ENCODE data around the gene SP4.

SP4 gene

DNA sequence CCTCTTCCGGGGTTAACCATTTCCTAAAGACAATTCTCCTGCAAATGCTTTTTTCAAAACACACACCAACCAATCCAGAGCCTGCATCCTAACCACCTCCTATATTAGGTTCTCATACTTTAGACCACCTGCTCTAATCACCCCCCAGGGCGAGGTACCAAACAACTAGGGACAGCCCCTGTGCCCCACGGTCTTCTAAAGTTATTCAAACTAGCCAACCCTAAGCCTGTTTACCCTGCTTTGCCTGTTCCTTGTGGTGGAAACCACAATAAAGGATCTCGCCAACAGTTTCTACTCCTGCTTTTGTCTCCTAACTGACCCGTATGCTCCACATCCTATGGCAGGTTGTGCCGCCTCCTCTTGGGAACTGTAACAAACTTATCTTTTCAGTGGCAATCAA lies 21.1 kb downstream of the SP4 start:
- DNase-seq = no peak

DNA sequence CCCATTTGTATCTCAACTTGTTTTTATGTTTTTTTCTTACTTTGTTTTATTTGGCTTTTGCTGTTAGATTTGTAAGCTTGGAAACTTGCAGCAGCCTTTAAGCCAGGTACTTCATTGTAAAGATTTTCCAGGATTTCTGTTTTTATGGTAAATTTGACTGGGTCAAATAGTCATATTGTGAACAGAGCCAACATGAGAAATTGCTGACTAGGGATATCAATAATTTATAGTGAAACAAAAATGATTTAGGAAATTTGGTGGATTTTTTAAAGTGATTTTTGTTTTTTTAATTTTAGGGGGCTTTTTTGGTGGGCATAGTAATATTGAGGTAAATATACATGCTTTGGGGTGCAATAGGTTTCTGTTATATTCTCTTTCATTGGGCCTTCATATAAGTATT lies 22.2 kb downstream of the SP4 start:
- no peak for DNase-seq

DNA sequence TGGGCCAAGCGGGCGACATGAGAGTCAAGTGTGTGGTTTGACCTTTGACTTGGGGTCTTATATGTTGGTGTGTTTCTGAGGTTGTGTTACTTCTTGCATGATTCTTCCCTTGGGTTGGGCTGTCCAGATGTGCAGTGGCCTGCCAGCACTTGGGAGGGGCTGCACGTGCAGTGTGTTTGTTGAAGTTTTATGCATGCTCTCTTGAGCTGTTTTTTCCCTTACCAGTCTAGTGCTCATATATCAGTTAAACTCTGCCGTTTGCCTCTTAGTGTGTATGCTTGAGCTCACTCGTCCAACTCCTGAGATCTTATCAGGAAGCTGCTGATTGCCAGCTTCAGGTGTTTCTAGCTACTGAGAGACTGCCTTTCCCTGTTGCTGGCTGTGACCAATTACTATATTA lies 23.1 kb downstream of the SP4 start:
- no peak for DNase-seq

DNA sequence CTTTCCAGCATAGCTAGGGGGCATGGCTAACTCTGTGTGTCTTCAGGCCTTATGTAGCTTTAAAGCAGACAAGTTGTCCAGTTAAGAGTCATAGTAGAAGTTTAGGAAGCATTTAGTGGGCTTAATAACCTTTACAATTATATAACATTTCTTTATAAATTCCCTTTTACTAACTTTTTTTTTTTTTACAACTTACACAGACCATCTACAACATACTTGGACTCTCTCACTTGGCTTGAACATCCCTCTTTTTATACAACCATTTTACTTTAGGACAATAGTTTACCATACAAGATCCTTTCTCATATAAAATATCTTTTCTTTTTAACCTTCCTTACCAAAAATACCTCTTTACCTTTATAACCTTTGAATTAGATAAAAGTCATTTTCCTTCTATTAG lies 26.3 kb downstream of the SP4 start:
- DNase-seq = no peak

DNA sequence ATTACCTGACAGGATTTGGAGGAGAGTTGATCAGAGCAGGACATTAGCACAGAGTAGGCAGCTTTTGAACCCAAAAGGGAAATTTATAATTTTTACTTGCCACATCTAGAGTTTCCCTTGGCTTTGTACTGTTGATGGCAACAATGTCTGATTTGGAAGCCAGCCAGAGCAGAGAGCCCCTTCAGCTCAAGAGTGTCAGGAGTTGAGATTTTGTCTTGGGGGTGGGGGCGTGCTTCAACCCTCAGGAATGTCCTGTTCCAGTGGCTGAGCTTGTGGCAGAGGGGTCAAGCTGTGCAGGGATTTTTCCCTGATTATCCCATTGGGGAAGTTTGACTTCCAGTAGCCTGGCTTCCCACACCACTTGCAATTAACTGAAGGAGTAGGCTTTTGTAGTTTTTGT lies 27.0 kb downstream of the SP4 start:
- no peak for DNase-seq

DNA sequence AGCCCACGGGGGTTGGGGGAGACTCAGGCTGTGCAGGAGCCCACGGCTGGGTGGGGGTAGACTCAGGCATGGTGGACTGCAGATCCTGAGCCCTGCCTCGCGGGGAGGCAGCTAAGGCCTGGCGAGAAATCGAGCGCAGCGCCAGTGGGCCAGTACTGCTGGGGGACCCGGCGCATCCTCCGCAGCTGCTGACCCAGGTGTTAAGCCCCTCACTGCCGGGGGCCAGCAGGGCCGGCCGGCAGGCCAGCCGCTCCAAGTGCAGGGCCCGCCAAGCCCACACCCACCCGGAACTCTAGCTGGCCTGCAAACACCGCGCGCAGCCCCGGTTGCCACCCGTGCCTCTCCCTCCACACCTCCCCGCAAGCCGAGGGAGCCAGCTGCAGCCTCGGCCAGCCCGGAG lies 33.4 kb downstream of the SP4 start:
- DNase-seq = no peak

DNA sequence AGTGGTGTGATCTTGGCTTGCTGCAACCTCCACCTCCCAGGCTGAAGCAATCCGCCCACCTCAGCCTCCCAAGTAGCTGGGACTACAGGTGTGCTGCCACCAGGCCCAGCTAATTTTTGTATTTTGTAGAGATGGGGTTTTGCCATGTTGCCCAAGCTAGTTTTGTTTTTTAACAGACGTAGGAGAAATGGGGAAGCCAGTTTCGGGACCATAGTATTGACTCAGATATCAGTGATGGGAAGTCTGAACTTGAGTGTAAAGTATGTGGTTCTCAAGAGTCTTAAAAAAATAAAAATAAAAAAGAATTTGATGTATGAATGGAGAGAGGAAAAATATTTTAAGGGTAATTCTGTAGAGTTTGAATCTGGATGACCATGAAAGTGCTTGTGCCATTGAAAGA lies 34.2 kb downstream of the SP4 start:
- DNase-seq = no peak

DNA sequence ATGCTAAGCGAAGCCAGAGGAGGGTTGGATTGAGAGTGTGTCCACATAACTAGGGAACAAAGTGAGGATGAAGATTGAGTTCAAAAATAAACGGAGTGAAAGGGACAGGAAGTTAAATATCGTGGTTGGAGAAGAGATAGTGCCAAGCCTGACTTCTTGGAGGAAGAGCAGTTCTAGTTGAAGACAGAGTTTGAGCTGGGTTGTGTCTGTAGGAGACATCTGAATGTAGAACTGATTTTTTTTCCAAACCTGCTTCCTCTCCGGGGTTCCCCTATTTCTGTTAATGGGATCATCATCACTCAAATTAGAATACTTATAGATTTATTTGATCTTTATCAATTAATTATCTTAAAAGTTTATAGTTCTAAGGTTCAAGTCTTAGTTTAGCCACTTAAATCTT lies 35.6 kb downstream of the SP4 start:
- no peak for DNase-seq

DNA sequence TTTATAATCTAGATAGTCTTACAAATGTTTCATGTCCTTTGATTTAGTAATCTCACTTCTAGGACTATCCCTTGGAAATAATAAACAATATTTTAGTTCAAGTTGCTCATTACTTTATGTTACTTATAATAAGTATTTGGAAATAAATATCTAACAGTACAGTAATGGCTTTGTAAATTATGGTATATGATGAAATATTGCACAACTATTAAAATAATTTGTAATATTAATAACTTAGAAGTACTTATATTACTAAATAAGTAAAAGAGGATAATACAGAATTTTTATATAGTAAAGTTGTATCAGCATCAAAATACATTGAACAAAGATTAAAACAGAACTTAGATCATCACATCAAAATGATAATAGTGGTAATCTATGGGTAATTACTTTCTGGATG lies 41.1 kb downstream of the SP4 start:
- no peak for DNase-seq

DNA sequence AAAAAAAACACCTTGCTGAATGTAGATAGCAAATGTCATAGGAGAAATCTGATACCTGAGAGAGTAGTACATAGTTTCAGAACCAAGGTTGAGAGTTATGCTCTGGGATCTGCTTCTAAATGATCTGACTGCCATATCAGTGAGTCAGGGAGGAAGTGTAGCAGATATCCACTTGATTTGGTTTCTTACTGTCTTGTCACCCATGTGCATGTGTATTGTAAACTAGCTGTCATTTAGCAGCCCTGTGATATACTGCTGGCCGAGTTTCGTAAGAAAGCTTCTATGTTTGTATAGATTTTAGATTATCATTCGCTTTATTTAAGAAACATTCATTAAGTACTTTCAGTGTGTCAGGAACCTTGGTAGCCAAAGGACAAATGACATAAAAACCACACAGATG lies 42.0 kb downstream of the SP4 start:
- peak; percentile 10 for DNase-seq

DNA sequence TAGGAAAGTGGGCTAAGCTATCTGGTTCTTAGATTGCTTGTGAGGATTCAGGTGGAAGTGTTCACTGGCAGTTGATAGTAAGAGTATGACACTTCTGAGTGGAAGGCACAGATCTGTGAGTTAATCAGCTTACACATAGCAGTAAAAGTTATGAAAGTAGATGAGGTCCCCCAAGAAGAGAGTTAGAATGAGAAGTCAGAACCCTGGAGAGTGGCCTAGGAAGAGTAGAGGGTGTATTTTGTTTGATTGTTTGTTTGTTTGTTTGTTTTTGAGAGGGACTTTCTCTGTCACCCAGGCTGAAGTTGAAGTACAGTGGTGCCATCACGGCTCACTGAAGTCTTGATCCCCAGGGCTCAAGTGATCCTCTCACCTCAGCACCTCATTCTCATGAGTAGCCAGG lies 44.1 kb downstream of the SP4 start:
- no peak for DNase-seq

DNA sequence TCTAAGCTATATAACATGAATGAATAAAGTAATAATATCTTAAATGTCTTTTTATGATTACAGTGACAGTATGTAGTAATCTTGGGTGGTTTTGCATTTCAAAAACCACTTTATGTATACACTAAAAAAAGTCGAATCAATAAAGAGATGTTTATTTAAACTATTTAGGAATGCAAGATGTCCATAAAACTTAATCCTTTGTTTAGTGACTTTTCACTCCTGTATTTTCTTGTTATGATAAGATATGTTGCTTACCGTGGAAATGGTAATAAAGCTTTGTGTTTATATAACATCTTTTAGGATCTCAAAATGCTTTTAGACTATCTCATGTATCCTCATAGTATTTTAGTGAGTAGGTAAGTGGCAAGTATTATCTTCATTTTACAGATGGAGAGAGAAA lies 48.5 kb downstream of the SP4 start:
- DNase-seq = no peak

DNA sequence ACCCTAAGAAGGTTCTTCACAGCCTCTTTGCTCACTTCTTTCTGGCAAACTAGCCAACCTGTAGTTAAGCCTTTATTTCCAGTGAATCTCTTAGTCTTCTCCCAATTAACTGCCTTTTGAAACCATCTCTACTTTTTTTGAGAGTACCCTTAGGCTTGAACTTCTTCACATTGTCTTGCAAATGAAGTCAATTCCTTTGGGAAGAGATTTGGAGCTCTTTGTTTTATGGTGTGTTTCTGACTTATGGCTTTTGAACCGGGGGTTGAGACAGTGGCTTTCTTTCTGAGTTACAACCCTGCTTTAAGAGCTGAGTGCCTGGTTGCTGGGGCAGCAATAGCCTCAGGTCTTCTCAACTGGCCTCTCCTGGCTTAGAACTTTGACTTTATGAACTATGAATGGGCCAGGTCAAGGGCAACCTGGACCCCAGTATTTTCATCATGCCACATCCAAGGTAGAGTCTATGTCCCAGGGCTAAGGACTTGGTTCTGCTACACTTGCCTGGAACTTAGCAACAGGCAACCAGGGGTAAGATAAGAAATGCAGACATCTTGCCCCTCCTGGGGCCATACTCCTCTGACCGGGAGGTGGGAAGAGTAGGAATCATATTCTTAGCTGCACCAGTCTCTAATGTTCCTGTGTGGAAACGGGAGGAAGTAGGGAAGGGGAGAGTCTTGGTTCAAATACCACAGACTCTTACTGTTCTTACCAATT lies 53.0 kb downstream of the SP4 start:
- DNase-seq = no peak

DNA sequence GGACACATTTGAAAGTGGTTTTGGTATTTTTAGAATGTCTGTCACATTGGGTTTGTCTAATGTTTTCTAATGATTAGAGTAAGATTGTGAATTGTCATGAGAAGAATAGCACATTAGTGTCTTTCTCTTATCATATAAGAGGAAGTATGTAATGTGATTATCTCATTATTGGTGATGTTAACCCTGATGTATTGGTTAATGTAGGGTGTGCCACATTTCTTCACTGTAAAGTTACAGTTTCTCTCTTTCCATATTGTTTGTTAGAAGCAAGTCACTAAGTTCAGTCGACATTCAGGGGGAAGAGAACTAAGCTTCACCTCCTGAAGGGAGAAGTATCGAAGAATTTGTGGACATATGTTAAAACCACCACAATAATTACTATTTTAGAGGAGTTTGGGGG lies 58.6 kb downstream of the SP4 start:
- no peak for DNase-seq

DNA sequence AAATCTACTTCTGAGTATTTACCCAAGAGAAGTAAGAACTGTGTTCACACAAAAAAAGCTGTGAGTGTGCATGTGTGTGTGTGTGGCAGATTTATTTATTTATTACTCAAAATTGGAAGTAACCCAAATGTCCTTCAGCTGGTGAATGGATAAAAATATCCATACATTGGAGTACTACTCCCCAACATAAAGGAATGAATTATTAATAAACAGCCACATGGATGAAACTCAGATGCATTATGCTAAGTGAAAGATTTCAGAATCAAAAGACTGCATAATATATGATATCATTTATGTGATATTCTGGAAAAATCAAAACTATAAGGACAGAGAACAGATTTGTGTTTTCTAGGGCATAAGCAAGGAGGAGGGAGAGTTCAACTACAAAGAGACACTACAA lies 67.8 kb downstream of the SP4 start:
- DNase-seq = no peak

DNA sequence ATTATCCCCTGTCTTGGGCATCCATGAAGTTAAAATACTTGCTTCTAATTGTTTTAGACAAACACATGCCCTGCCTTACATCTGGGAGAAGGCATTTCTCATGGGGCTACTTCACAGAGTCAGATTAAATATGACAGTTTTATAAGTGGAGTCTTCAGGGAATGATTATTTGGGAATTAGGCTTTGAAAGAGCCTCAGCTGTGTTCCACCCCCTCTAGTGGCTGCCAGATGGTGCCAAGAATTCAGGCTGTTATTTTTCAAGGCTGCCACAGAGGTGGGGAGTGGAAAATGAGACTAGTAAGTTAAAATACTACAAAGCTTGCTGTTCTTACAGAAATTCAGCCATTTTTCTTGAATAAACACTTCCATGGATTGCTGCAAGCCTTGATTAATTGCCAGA lies 69.2 kb downstream of the SP4 start:
- DNase-seq = peak; percentile 24

DNA sequence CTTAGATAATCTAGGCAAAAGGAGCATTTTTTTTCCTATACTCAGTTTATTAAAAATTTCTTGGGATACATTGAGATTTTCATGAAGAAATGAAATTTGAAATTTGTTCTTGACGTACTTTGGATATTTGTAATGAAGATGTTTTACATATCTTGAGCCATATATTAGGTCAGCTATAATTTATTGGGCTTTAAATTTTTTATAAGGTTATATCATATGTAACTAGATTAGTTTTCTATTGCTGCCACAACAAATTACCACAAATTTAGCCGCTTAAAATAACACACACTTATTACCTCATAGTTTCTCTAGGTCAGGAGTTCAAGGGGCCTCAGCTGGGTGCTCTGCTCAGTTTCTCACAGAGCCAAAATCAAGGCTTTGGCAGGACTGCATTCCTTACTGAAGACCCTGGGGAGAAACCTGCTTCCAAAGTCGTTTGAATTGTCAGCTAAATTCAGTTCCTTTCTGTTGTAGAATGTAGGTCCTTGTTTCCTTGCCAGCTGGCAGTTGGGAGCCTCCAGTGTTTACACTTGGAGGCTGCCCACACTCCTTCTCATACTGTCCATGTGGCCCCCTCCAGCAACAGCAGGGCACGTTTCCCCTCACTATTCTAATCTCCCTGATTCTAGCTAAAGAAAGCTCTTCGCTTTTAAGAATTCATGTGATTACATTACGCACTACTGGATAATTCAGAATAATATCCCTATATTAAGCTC lies 72.4 kb downstream of the SP4 start:
- DNase-seq = no peak

DNA sequence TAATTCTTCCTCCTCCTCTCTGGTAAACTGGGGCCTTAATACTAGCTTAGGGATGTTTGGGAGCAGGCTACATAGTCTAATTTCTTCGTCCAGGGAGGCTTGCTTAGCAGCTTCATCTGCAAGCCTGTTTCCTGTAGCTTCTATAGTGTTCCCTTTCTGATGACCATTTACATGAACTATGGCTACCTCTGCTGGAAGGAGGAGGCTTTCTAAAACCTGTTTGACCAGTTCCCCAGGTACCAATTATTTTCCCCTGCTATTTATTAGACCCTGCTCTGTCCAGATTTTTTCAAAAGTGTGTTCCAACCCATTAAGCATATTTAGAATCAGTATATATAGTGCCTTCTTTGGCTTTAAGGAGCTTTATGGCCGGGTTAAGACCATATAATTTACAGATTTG lies 76.1 kb downstream of the SP4 start:
- DNase-seq = no peak

DNA sequence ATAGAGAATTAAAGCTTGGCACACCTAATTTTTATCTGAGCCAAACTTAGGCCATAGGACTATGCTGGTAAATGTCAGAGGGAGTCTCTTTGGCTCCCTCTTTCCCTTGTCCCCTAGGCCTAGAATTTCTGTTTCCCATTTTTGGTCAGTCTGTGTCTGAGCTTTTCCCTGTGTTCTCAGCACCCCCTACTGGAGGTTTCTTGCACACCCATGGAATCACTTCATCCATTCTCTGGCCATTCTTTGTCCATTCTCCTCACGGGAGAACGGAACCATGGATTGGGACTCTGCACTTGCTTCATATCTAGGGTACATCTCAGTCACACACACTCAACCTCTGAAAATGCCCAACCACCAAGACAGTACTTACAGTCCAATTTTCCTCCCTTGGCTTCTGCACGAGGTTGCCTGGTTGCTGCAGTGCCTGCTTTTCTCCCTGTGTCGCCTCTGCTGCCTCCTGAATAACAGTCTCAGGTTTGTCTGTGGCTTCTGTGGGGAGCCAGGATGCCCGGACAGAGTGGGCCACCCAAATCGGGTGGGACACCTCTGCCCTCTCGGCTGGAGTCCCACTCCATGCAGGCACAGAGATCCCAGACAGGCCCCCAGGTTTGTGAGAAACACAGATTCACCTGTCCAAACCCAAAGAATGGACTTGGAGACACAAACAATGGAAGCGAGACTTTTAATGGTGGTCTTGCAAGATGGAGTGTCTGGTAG lies 79.9 kb downstream of the SP4 start:
- peak; percentile 37 for DNase-seq

DNA sequence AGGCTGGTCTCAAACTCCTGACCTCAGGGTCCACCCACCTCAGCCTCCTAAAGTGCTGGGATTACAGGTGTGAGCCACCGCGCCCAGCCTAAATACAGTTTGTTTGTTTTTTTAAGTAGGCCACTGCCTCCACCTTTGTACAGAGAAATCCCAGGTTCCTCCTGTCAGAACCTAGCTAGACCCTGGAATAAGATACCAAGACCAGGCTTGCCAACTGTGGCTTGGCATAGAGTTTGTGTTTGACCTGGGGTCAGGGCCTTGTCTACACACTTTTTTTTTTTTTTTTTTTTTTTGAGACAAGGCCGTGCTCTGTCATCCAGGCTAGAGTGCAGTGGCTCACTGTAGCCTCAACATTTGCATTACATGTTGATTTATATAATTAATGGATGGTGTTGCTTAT lies 80.7 kb downstream of the SP4 start:
- no peak for DNase-seq

DNA sequence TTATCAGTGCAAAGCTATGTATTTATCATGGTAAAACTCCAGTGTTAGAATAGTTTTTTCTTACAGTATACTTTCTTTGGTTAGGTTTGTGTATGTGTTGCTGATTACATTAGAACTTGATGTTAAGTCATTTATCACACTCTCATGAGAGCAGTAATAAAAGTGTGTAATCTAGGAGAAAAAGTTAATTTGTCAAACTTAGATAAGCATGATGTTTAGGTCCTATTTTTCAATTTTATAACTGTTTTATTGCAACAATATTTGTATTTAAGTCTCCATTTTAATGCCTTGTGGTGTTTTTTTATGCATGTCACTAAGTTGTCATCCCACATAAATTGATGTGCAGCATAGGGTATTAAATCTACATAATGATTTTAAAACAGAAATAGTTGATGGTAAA lies 86.2 kb downstream of the SP4 start:
- no peak for DNase-seq

DNA sequence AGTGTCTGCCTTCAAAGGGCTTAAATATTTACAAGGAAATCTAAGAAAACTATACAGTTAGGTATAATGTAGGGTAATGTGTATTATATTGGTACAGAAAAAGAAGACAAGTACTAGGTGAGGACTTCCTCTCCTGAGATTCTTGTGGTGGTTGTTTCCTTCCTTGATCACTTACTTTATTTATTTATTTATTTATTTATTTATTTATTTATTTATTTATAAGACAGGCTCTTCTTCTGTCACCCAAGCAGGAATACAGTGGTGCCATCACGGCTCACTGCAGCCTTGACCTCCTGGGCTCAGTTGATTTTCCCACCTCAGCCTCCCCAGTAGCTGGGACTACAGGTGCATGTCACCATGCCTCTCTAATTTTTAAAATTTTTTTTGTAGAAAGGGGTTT lies 96.8 kb downstream of the SP4 start:
- DNase-seq = no peak

DNA sequence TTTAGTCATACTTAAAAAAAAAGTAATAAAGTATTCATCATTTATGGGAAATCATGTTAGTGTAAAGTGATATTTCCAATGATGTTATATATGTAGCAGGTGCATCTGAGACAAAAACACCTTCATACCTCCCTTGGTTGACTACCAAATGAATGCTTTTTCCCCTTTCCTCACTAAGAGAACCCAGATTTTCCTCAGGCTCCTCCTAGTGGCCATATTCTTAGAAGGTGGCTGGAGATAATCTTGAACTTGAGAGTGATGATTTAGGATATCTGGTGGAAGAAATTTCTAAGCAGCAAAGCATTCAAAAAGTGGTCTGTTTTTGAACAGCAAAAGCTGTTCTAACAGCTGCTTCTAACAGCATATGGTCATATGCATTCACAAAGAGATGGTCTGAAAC lies 98.1 kb downstream of the SP4 start:
- no peak for DNase-seq

DNA sequence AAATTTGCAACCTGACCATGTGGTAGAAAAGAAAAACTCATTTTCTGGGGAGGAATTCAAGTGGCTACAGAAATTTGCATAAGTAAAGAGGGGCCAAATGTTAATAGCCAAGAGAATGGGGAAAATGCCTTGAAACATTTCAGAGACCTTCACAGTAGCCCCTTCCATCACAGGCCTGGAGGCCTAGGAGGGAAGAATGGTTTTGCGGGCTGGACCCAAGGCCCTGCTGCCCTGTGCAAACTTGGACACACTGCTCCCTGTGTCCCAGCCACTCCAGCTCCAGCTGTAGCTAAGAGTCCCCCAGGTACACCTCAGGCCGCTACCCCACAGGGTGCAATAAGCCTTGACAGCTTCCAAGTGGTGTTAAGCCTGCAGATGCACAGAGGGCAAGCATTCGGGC lies 98.6 kb downstream of the SP4 start:
- DNase-seq = no peak

Data from NCI-H226 (cell line).